GM23338 (cell line): Measurements from ENCODE around the gene NCK2.

Source experiments
- EZH2 ChIP-seq: fragments of 200-600 bp; sonication (generic); IDR thresholded peaks from one replicate; pipeline ENCODE4 v1.8.0; 2017; ENCODE audit warnings: antibody characterized with exemption, mild to moderate bottlenecking, low read depth; ENCODE audit not compliant: unreplicated experiment
- POLR2AphosphoS5 ChIP-seq: IDR thresholded peaks from 2 replicates; pipeline ENCODE4 v1.6.1; 2016; ENCODE audit warnings: antibody characterized with exemption, low read depth
- REST ChIP-seq: IDR thresholded peaks from one replicate; pipeline ENCODE4 v1.6.1; 2018; ENCODE audit warnings: antibody characterized with exemption; ENCODE audit not compliant: unreplicated experiment
- TF ChIP-seq, protein P1 (sequence below), 2 experiments: fragments of 200-600 bp in 1 of 2; sonication (generic) in 1 of 2; conservative IDR thresholded peaks; 2 replicates each; pipeline versions ENCODE4 v1.5.1 to v1.6.1; 2016 to 2017; ENCODE audit warnings: antibody characterized with exemption in 2 of 2, low read depth in 2 of 2, mild to moderate bottlenecking in 2 of 2, moderate library complexity in 1 of 2

DNA sequence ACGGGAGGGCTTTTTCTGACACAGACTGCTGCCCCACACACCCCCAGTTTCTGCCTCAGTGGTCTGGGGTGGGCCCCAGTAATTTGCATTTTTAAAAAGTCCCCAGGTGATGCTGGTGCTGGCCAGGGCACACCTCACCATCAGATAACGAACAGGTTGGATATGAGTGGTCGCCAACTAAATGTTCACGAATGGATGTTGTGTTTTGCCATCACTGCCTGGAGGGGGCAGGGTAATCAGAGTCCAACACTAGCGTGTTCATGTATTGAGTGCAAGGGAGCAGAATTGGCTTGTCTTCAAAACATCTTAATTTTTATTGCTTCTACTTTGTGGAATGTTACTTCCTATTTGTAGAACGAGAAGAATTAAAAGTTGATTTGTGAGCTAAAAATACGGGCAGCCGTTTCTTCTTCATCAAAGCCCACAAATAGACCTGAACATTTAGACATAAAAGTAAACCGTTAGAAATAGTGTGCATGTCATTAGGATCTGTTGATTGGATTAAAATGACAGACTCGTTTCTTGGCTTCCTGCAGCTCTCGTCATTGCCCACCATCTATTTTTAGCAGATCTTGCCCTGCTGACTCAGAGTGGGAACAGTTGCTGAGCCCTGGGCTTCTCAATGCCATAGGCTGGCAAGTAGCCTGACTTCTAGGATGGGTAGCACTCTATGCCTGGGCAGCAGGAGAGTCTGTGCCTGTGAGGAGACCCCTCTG lies 45.2 kb downstream of the NCK2 start:
- TF ChIP-seq REST = no peak
- TF ChIP-seq, protein P1, sequence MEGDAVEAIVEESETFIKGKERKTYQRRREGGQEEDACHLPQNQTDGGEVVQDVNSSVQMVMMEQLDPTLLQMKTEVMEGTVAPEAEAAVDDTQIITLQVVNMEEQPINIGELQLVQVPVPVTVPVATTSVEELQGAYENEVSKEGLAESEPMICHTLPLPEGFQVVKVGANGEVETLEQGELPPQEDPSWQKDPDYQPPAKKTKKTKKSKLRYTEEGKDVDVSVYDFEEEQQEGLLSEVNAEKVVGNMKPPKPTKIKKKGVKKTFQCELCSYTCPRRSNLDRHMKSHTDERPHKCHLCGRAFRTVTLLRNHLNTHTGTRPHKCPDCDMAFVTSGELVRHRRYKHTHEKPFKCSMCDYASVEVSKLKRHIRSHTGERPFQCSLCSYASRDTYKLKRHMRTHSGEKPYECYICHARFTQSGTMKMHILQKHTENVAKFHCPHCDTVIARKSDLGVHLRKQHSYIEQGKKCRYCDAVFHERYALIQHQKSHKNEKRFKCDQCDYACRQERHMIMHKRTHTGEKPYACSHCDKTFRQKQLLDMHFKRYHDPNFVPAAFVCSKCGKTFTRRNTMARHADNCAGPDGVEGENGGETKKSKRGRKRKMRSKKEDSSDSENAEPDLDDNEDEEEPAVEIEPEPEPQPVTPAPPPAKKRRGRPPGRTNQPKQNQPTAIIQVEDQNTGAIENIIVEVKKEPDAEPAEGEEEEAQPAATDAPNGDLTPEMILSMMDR (conservative IDR thresholded peaks at IDR 0.05; ENCODE audit: low read depth in 2 of 2) = peak; percentile 33 to 43
- TF ChIP-seq POLR2AphosphoS5 = no peak
- no peak for TF ChIP-seq EZH2
